G401.6 (cell line): Measurements from ENCODE around the gene SLC24A4.
"Not testable (repeated sequence)": the region's sequence is repeated elsewhere in the genome, so short reads cannot be mapped to it uniquely, and the experiment has no call there.

Experiments used
- FAIRE-seq: peaks from 2 replicates; lab custom pipeline; 2012; peaks lifted over from hg19 to GRCh38; lab: Jason Lieb, UNC

The SLC24A4 gene

DNA sequence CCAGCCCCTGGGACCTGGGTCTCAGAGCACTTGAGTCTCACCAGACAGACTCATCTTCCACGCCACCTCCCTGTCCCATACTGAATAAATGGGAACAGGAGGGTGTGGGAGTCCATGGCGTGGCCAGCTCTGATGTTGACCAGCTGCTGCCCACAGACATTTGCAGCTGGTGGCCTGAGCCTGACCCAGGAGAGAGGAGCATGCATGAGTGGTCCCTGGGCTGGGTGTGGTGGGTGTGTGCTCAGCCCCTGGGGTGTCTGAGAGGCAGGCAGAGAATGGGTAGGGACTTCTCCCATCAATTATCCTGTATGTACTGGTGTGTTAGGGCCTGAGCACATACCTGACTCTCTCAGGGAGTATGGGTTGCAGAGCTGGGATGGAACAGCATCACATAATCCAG lies 49.3 kb downstream of the SLC24A4 start:
- no peak for FAIRE-seq

DNA sequence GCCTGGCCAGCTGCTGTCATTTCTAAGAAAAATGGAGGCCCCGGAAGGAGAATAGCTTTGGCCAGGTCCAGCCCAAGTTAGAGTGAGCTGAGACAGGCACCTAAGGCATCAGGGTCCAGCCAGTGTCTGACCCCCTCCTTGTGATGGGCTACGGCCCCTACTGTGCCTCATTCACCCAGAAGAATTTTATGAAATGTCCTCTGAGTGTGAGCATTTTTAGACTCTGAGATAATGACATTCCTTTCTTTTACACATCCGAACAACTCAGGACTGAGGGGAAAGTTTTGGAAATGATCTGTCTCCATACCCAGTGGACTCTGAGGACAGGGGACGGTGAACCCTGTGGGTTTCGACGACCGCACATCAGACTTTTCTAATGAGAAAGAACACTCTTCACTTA lies 50.4 kb downstream of the SLC24A4 start:
- FAIRE-seq = no peak

DNA sequence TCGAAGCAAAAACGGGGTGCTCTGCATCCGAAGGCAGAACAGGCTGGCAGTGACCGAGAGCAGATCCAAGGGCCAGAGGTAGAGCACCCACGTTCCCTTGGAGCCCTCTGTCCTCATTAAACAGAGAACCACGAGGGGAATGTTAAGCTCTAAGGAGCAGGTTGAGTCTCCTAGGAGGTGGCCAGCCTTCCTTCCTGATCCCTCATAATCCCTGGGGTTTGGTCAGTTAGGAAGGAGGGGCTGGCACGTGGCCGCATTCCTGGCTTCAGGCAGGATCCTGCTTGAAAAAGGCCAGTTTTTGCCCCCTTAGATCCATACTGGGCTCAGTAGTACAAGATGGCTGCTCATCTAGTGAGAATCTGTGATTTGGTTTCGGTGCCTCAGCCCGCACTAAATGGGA lies 57.2 kb downstream of the SLC24A4 start:
- FAIRE-seq = no peak

DNA sequence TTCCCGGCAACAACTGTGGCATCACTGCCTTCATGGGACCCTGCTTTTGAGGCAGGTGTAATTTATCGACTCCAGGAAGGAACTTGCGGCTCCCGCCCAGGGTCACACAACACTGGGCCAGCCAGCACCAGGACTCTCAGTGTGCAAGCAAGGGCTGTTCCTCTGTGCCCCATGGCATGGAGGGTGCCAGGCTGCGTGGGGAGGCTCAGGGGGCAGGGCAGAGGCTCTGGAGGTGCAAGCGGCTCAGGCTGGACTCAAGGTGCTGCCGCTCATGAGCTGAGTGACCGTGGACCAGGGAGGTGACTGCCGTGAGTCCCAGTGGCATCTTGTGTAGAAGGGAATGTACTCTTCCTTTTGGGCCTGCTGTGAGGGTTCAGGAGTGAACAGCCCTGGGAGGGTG lies 57.6 kb downstream of the SLC24A4 start:
- FAIRE-seq = no peak

DNA sequence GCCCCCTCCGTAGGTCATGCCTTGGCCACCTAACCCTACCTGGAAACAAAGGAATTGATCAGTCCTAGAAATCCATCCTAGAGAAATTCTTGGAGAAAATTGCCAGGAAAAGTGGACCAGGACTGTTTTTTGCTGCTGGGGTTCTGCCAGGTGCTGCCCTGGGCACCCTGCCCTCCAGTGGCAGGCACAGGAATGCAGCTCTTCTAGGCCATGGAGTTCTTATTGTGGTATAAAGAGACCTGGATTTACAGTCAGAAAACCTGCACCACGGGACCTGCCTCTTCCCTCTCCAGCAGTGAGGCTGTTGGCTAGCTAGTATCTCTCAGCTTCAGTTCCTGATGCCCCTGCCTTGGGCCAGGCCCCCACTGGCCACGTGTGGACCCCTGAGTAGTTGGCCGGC lies 59.7 kb downstream of the SLC24A4 start:
- FAIRE-seq = no peak

DNA sequence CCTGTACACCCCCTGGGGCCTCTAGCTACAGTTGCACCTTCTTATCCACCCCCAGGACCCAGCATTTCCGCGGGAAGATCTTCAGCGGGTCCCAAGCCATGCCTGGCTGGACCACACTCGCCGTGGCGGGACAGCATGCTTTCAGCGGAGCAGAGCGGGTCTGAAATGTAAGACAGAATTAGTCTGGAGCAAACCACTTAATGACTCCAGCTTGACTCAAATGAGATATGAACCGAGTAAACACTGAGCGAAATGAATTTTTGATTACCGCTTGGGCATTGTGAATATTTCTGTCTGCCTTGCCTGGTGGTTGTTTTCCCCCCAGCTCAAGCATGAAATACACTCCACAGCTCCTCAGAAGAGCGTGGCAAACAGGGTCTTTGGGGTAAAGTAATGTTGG lies 60.8 kb downstream of the SLC24A4 start:
- no peak for FAIRE-seq

DNA sequence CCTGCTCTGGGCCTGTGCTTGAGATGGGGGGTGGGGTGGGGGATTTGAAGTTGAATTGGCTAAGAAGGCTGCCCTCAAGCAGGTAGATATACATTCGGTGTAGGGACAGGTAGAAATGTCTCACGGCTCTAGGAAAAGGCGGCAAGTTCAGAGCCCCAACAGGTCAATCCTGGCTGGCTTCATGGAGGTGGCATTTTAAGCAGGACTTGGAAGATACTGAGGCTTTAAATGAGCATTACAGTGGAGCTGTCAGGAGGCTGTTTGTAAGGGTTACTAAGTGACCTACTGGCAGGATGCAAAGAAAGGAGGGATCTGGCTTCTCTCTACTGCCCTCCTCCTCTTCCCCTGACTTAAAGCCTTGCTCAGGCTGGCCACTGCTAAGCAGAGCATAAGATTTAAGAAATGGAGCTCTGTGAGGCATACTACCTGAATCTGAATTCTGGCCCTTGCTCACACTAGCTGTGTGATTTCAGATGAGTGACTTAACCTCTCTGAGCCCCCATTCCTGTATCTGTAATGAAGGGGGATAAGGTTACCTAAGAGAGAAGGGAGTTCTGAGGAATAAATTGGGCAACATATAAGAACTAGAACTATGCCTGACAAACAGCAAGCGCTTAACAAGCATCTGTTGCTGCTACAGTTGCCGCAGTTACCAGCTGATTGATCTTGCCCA lies 61.6 kb downstream of the SLC24A4 start:
- FAIRE-seq = no peak

DNA sequence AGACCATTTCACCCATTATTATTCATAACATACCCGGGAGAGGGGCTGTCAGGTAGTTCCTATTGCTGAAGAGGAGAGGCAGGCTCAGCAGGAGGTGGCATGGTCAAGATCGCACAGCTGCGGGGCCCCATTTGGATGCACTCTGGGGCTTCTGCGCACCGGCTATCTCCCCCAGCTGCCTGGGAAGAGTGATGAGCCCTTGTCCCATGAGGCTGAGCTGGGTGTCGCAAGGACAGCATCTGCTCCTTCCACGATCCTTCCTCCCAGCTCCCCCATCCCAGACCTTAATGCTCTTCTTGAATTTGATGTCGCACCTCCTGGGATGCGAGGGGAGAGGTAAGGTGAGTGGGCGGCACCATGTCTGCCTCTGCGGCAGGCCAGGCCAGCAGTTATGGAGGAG lies 62.6 kb downstream of the SLC24A4 start:
- FAIRE-seq = no peak

DNA sequence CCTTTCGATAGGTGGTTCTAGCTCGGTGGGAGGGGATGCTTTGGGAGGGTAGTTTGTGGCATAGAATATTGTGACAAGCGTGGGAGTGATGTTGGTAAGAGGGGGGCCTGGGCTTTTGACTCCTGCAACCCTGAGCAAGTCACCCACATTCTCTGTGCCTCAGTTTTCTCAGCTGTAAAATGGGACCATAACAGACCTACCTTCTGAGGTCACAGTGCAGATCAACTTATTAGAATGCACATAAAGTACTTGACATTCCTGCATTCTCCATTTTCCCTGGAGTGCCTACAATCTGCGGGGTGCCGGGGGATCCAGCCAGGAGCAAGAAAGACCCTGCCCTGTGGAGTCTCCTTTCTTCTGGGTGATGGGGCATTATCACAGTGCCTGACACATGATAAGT lies 63.2 kb downstream of the SLC24A4 start:
- no peak for FAIRE-seq

DNA sequence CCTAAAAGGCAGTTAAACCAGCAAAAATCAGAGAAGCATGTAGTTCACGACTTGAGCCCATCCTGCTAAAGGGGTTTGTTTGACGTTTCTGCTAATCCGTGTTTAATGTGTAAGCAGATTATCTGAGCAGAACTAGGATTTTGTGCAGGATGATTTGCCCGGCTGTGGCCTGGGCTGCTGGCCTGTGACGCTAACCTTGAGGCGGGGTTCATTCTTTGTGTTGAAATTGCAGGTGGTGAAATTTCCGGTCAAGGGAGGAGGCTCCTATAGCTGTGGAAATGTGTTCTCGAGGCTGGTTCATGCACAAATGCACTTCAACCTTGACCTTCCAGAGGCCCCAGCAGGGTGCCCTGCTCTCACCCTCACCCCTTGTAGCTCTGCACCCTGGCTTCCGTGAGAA lies 63.7 kb downstream of the SLC24A4 start:
- FAIRE-seq = no peak

DNA sequence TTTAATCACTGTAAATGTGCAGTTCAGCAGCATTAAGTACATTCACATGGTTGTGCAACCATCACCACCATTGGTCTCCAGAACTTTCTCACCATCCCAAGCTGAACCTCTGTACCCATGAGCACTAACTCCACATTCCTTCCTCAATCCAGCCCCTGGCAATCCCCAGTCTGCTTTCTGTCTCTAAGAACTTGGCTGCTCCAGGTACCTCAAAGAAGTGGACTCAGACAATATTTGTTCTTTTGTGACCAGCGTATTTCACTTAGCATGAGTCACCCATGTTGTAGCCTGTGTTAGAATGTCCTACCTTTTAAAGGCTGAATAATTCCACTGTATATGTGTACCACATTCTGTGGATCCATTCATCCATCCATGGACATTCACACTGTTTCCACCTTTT lies 64.6 kb downstream of the SLC24A4 start:
- no peak for FAIRE-seq

DNA sequence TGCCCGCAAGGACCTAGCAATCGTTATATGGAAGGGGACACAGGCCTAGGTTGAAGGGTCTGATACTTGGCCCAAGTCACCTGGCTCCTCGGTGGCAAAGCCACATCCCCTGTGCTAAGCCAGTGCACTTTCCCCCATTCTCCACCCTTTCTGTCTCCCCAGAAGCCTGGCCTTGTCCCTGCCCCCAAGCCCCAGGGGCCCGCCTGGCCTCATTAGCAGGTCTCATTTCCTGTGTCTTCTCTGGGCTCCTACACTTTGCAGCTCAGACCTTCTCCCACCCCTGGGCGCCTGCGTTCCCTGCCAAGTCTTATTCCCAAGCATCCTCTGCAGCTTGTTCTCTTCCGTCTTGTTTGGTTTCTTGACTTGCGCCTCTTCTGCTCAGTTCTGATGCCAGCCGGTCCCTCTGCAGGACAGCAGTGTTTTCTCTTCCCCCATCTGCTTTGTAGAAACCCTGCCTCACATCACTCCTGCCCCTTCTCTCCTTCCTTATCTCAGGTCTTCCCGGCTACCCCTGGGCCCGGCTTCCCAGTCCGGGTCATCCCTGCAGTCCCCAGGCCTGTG lies 66.7 kb downstream of the SLC24A4 start:
- FAIRE-seq = no peak

DNA sequence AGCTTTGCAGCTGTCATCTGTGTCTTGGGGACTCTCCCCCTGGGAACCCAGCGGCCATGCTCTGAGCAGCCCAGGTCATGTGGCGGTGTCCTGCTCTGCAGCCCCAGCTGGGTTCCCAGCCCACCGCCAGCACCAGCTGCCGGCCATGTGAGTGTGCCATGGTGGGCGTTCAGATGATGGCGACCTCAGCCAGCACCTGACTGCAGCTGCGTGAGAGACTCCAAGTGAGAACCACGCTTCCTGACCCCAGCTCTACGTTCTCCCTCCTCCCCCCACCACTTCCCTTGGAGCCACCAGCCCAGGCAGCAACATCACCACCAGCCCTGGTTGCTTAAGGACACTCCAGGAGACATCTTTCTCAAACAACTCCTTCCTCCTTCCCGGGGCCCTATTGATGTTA lies 68.8 kb downstream of the SLC24A4 start:
- FAIRE-seq = no peak

DNA sequence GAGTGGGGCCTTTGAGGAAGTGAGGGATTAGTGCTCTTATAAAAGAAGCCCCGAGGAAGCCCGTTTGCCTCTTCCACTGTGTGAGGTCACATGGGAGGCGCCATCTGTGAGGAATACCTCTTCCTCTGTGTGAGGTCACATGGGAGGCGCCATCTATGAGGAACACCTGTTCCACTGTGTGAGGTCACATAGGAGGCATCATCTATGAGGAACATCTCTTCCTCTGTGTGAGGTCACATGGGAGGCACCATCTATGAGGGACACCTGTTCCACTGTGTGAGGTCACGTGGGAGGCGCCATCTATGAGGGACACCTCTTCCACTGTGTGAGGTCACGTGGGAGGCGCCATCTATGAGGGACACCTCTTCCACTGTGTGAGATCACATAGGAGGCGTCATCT lies 69.7 kb downstream of the SLC24A4 start:
- no peak for FAIRE-seq

DNA sequence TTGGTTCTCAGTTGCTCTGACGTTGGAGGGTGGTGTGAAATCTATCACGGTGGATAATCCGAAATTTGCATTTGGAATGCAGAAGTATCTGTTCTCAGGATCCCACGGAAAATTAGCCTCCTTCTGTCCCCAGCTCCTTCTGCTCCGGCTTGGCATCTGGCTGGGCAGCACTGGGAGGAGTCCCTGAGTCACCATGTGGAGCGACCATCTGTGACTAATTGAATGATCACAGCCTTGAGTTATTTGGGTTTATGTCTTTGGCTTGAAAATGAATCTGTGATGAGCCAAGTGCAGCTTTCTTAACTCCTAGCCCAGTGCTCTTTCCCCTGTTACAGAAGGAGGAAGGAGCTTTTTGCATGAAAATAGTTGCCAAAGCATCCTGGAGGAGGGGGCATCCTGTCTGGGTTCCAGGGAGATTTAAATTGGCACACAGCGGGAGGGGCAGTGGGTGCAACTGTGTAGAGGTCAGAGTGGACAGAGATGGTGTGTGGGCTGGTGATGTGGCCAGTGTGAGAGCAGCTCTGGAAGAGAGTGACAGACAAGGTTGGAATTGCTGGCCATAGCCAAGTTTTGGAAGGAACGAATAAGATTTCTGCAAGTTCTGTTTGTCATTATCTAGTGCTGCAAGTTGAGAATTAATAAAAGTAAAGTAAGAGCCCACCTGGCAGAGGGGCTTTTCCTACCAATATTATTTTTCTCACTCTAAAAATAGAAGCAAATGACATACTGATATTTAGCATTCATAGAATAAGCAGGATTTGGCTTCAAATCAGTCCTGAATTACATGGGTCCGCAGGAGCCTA lies 74.4 kb downstream of the SLC24A4 start:
- FAIRE-seq = no peak

DNA sequence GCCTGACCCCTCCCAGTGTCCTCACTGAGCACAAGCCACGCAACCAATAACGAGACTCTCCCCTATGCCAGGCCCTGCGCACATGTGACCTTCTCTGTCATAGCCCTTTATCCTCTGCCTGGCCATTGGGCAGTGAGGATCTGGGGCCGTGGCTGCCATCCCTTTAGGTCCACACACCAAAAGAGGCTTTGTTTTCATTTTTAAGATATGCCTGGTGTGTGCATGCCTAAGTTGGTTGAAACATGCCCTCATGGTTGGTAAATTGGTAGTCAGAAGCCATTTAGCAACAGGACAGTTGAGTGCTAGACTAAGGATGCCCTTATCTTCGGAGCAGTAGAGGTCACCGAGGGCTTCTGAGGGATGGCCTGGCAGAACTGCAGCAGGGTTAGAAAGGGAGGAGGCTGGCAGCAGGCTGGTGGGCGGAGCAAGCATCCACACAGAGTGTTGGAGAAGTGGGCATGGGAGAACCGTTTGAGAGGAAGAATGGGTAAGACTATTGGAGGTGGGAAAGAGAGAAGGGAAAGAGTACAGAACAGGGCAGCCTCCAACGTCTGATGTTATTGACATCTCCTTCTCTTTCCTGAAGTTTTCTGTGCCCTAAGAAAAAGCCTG lies 75.1 kb downstream of the SLC24A4 start:
- FAIRE-seq = no peak

DNA sequence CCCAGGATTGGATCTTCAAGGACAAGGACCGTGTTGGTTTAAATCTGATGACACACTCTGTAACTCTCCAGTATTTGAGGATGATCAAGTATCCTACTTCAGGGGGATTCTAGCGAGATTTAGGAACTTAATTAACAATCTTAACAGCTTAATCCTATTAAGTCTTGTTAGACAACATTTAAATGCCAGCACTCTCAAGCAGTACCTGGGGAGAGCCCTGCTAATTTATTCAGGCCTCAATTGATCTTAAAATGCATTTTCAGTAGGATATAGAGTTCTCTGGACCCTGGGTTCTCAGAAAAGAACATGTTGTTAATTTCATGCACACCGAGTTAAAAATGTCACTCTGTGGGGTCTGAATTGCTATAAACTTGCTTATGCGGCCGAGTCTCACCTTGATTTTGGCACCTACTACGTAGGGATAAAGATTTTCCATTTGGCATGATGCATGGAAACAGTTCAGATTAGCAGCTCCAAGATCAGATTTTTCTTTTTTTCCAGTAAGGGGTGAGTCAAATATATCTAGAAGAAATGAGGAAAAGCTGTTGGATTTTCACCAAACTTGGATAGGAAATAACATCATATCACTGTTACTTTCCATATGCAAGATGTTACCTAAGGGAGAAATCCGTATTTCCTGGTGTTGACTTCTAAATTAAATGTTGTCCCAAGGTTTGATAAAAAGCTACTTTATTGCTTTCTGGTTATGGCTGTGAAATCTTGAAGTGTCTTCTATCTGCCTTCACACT lies 76.1 kb downstream of the SLC24A4 start:
- no peak for FAIRE-seq

DNA sequence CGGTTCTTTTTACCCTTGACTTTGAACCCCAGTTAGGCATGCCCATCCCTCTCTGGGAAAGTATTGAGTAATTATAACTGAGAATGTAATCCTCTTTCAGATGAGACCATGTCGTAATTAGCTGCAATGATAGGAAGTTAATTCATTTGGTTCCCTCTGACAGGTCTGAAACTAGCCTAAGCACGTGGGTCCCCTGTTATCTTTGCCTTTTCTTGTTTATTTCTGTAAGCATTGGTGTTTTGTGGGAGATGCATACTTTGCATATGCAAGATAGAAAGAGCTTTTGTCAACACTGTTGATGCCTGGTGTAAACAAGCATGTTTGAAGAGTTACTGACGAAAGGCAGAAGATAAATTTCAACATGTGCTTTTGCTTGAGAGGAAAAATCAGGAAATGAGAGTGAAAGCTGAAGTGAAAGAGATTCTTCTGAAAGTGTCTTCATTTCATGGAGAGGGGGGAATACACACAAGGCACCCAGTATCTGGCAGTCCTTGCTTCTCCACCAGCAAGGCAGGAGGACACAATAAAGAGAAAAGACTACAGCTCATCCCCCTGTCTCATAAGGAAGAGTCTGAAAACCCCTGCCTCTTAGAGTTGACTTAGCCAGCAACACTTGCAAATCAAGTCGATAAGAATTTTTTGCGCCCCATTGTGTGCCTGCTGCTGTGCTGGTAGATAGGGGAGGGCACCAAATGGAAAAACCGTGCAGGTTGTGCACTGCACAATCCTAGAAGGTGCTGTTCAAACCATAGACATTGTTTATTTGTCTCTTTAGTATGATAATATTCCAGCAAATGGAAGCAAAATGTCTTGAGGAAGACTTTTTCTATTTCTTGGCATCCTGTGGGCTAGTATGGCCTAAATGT lies 77.8 kb downstream of the SLC24A4 start:
- FAIRE-seq = no peak

DNA sequence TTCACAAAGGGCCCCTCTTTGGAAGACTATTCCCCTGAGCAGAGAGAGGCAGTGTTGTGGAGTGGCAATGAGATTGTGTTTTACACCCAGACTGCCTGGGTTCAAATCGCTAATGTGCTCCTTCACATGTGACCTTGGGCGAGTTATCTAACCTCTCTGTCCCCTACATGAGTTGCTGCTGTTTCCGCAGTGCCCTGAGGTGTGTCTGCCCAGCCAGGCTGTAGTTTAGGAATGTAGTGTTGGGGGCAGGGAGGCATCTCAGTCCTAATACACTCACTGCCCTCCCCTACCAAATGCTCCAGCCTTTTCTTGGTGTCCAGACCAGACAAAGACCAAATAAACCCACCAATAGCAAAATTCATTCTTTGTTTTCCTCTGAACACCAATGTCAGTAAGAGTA lies 78.6 kb downstream of the SLC24A4 start:
- no peak for FAIRE-seq

DNA sequence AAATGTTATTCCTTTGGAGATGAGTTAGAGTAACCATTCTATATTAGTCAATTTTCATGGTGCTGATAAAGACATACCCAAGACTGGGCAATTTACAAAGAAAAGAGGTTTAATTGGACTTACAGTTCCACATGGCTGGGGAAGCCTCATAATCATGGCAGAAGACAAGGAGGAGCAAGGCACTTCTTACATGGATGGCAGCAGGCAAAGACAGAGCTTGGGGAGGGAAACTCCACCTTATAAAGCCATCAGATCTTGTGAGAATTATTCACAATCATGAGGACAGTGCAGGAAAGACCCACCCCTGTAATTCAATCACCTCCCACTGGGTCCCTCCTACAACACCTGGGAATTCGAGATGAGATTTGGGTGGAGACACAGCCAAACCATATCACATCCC lies 79.5 kb downstream of the SLC24A4 start:
- FAIRE-seq = not testable (repeated sequence)

DNA sequence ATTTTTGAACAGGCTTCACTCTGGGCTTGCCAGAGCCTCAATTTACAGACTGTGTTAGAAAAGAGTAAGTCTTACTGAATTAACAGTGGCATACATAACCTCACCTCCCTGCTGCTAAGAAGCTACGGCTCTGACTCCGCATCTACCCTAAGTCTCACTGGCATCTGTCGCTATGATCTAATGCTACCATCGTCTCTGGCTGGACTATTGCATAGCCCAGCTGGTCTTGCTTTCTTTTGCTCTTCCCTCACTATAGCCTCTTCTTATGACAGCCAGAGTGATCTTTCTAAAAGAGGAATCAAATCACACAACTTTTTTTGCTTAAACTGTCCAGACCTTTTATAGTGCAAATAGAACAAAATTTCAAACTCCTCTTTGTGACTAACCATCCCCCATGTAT lies 81.1 kb downstream of the SLC24A4 start:
- no peak for FAIRE-seq

DNA sequence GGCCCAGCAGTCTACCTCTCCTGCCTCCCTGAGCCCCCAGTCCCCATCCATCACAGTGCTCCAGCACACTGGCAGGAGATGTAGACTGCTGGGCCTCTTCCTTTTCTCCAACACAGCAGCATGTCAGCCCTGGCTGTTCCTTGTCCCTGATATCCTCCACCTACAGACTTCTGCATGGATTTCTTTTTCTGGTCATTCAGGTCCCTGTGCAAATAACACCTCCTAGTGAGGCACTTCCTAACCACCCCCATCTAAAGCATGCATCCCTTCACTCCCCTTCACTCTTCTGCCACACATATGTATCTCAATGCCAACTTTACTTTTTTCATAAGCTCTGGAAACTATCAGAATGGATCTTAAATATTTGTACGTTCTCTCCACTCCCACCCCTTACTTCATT lies 81.5 kb downstream of the SLC24A4 start:
- FAIRE-seq = no peak
